GM12801 (cell line): ENCODE results near the gene LRRC49.

Source experiments
- TF ChIP-seq, protein P1 (sequence below): IDR thresholded peaks from one replicate; pipeline ENCODE4 v1.5.1; 2011; ENCODE audit warnings: control low read depth; ENCODE audit not compliant: insufficient read length; ENCODE audit errors: extremely low read depth

Gene LRRC49

DNA sequence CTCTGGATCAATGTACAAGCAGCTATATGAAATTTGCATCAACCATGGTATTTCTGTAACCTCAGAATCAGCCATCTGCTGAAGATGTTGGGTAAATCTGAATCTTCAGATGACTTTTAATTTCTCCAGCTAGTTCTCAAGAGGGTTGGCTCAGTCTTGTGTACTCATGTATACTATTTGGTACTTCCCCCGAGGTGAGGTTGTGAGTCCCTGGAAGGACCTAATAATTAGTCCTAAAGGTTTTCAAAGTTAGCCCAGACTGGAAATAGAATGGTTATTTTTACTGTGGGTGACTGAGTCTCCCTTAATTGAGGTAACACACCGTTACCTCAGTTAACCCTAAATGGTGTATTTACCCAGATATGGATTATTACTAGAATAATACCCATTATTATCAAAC lies 118.4 kb downstream of the LRRC49 start:
- TF ChIP-seq, protein P1, sequence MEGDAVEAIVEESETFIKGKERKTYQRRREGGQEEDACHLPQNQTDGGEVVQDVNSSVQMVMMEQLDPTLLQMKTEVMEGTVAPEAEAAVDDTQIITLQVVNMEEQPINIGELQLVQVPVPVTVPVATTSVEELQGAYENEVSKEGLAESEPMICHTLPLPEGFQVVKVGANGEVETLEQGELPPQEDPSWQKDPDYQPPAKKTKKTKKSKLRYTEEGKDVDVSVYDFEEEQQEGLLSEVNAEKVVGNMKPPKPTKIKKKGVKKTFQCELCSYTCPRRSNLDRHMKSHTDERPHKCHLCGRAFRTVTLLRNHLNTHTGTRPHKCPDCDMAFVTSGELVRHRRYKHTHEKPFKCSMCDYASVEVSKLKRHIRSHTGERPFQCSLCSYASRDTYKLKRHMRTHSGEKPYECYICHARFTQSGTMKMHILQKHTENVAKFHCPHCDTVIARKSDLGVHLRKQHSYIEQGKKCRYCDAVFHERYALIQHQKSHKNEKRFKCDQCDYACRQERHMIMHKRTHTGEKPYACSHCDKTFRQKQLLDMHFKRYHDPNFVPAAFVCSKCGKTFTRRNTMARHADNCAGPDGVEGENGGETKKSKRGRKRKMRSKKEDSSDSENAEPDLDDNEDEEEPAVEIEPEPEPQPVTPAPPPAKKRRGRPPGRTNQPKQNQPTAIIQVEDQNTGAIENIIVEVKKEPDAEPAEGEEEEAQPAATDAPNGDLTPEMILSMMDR: no peak

GRCh38 chr15:71011503-71012155 lies 119.0 kb downstream of the LRRC49 start:
- TF ChIP-seq, protein P1: no peak

DNA sequence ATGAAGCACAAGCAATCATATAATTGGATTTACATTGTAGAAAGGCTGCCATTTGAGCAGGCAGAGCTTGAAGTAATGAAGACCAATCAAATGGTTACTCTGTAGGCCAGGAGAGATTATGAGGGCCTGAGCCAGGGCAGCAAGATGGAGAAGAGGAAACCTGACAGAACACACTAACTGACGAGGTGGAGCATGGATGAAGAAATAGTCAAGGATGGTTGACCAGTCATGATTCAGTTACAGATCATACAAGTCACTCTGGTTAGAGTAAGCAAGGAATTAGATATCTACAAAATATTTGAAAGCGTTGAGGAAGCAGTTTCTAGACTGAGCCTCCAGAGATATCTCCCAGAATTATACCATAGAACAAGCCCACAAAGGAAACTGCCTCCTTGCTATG lies 120.8 kb downstream of the LRRC49 start:
- TF ChIP-seq, protein P1: no peak

DNA sequence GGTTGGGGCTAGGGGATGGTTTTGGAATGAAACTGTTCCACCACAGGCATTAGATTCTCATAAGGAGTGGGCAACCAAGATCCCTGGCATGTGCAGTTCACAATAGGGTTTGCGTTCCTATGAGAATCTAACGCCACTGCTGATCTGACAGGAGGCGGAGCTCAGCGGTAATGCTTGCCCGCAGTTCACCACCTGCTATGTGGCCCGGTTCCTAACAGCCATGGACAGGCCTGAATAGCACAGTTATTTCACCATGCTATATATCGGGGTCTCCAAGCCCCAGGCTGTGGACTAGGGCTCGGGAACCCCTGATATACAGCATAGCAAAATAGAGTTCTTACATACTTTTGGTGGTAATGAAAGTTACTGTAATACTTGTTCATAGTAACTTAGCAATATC lies 122.7 kb downstream of the LRRC49 start:
- TF ChIP-seq, protein P1: no peak

DNA sequence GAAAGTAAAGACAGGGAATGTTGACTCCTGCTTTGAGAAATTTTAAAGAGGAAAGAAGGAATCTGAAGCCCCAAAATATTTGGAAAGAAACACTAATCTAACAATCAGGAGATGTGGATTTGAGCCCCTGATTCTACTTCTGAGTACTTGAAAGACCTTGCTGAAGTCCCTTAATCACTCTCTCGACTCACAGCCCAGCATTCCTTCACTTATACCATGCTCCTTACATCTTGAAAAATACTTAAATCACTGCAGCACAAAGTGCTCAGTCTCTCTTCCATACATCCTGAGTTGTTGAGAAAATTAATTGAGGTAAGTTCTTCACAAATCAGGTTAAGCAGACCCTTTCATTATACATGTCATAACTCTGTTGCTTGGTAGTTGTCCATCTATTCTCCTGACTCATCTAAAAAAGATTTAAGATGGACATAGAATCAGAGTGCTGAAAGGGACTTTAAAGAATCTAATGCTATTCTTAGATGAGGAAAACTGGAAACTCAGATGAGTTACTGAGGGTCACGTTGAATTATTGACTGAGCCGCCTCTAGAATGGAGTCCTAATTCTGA lies 149.8 kb downstream of the LRRC49 start:
- TF ChIP-seq, protein P1: no peak

DNA sequence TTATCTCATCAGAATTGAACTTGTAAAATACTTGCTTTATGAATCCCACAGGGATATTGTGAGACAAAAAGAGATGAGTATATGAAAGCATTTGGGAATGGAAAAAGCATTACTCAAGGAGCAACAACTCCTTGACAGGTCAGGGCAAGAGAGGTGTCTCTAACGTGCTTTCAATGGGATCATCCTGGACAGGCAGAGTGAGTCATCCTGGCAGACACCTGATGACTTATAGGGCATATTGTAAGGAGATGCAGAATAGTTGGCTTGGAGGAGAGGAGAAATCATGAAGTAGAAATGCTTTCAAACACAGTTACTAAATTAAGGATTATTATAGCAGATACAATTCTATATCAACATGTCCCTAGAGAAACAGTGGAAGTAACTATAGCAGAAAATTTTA lies 150.7 kb downstream of the LRRC49 start:
- TF ChIP-seq, protein P1: no peak

- TF ChIP-seq, protein P1: no peak
Measured at GRCh38 chr15:71044006-71044405, 151.4 kb downstream of the LRRC49 start.
